K562 (cell line): ENCODE results near the gene KLF13. TPM values are rescaled to one million over a fixed set of nuclear protein-coding genes. Genes with fewer than 3 reads are reported as not detected.

Experiments used
- ATAC-seq: fragments of 200-7000 bp; cut with Tn5 transposase; 3 replicates; pipeline ENCODE4 v1.9.1; 2020; ENCODE audit warnings: moderate library complexity
- BruUV-seq: library from RNA; stranded (reverse); fragments of 400-500 nt; replicated peaks from 2 replicates; lab custom pipeline; 2021; lab: Mats Ljungman, UMichigan
- CTCF ChIA-PET: fragments of 300-600 bp; formaldehyde crosslinking; extraction: SDS; loops from one replicate; lab custom pipeline; 2021; ENCODE audit warnings: low intra/inter-chr PET ratio; lab: Yijun Ruan, JAX
- POLR2A ChIA-PET: fragments of 300-600, 350-650 bp; sonication (Branson Sonifier 250); formaldehyde crosslinking; extraction: SDS; loops from one replicate; lab custom pipeline; 2021; ENCODE audit warnings: antibody characterized with exemption, inconsistent platforms; lab: Yijun Ruan, JAX
- DNase-seq, 4 experiments: peaks; one replicate each; pipeline versions ENCODE4 v3.0.0 to v3.0.0-alpha.2; 2011 to 2018; ENCODE audit warnings: low spot score in 3 of 4, mixed read lengths in 3 of 4; ENCODE audit errors: extremely low read depth in 1 of 4
- FAIRE-seq: peaks from 2 replicates; lab custom pipeline; 2011; peaks lifted over from hg19 to GRCh38; lab: Jason Lieb, UNC
- H2AFZ ChIP-seq: 2 replicates; pipeline ENCODE4 v1.6.0; 2011; ENCODE audit warnings: low read depth, low read length, control low read depth, inconsistent platforms
- H3K27ac ChIP-seq: fragments of 200-600 bp; 3 replicates; pipeline ENCODE4 v1.8.0; 2011; ENCODE audit warnings: low read depth, mild to moderate bottlenecking, control low read depth, inconsistent platforms, low read length, moderate library complexity, mixed read lengths; ENCODE audit errors: extremely low read depth
- H3K27me3 ChIP-seq, 2 experiments: fragments of 300-600 bp in 1 of 2; 2 replicates in 1 of 2; 3 replicates in 1 of 2; pipeline versions ENCODE4 v1.6.0 to v1.8.0; 2011; ENCODE audit warnings: inconsistent platforms in 2 of 2, low read length in 2 of 2, mild to moderate bottlenecking in 1 of 2, mixed read lengths in 1 of 2, moderate library complexity in 1 of 2; ENCODE audit not compliant: control insufficient read depth in 2 of 2, insufficient read depth in 2 of 2
- H3K36me3 ChIP-seq: fragments of 300-600 bp; 3 replicates; pipeline ENCODE4 v1.8.0; 2011; ENCODE audit warnings: mild to moderate bottlenecking, low read length, inconsistent platforms; ENCODE audit not compliant: control insufficient read depth, insufficient read depth
- H3K4me1 ChIP-seq, 2 experiments: fragments of 200-600 bp in 1 of 2; replicated peaks in 1 of 2; 2 replicates in 1 of 2; 3 replicates in 1 of 2; pipeline versions ENCODE4 v1.5.1 to v1.8.0; 2011; ENCODE audit warnings: inconsistent platforms in 2 of 2, low read length in 2 of 2, mild to moderate bottlenecking in 1 of 2, mixed read lengths in 1 of 2, moderate library complexity in 1 of 2; ENCODE audit not compliant: control insufficient read depth in 2 of 2, insufficient read depth in 2 of 2
- H3K4me2 ChIP-seq: 2 replicates; pipeline ENCODE4 v1.6.1; 2011; ENCODE audit warnings: low read length, control low read depth, inconsistent platforms, mixed read lengths; ENCODE audit not compliant: insufficient read depth
- H3K4me3 ChIP-seq: fragments of 200-600 bp; sonication (generic), shearing (Covaris generic); 2 replicates; pipeline ENCODE4 v1.5.1; 2016; ENCODE audit warnings: control low read depth, inconsistent platforms
- H3K79me2 ChIP-seq: fragments of 200-600 bp; 3 replicates; pipeline ENCODE4 v1.8.0; 2011; ENCODE audit warnings: low read length, inconsistent platforms; ENCODE audit not compliant: control insufficient read depth, insufficient read depth
- H3K9ac ChIP-seq, 2 experiments: 2 replicates each; pipeline versions ENCODE4 v1.6.0 to v1.6.1; 2011; ENCODE audit warnings: low read depth in 2 of 2, low read length in 2 of 2, control low read depth in 1 of 2, inconsistent platforms in 1 of 2, mild to moderate bottlenecking in 1 of 2, mixed read lengths in 1 of 2; ENCODE audit not compliant: insufficient read depth in 1 of 2
- H3K9me1 ChIP-seq: one replicate; pipeline ENCODE4 v1.6.0; 2011; ENCODE audit warnings: inconsistent platforms, mild to moderate bottlenecking, low read length, moderate library complexity; ENCODE audit not compliant: control insufficient read depth, insufficient read depth
- H3K9me3 ChIP-seq: replicated peaks from 2 replicates; pipeline ENCODE4 v1.5.1; 2011; ENCODE audit warnings: low read depth, low read length, inconsistent platforms; ENCODE audit not compliant: control insufficient read depth, insufficient read depth
- H4K20me1 ChIP-seq: replicated peaks from 2 replicates; pipeline ENCODE4 v1.6.1; 2011; ENCODE audit warnings: low read length, inconsistent platforms, mixed read lengths; ENCODE audit not compliant: control insufficient read depth, insufficient read depth
- ZNF592 ChIP-seq: fragments of 450-650 bp; IDR thresholded peaks from 2 replicates; pipeline ENCODE4 v1.6.1; 2017; ENCODE audit warnings: antibody characterized with exemption, mild to moderate bottlenecking
- WGBS: fragments of 100-300 bp; shearing (Covaris generic); methylation state at CpG from one replicate; pipeline ENCODE4 v1.1.6; 2016; ENCODE audit warnings: low coverage, mixed read lengths; ENCODE audit not compliant: insufficient coverage; ENCODE audit errors: missing lambda C conversion rate; 5-methylcytosine and 5-hydroxymethylcytosine counted together
- in situ Hi-C: fragments of 300-500 bp; cut with MboI; formaldehyde crosslinking; loops from 4 replicates; pipeline ENCODE4 v1.15.0; 2018; ENCODE audit warnings: inconsistent platforms, mixed read lengths
- intact Hi-C: fragments of 100-400 bp; cut with micrococcal nuclease; formaldehyde crosslinking; loops from 2 replicates; pipeline ENCODE4 v1.14.2; 2022
- polyA plus RNA-seq, 8 experiments: library from polyadenylated mRNA; depleted of rRNA in 4 of 8; stranded (reverse) in 5 of 8; unstranded in 3 of 8; fragments of >200 nt; fragmentation: Nextera tagmentation in 2 of 8; fragmentation: Illumina TruSeq in 1 of 8; extraction: Ambion mirVana in 2 of 8; extraction: Trizol in 1 of 8; gene quantifications; 2 replicates each; pipeline versions ENCODE4 v1.2.1 to v1.2.3, GENCODE V29; 2011 to 2014; ENCODE audit warnings: inconsistent platforms in 1 of 8, missing spikeins in 1 of 8
- total RNA-seq, 7 experiments: library from RNA; depleted of rRNA in 6 of 7; stranded (reverse); fragments of >200 nt in 6 of 7; fragmentation: Illumina TruSeq in 2 of 7; extraction: Trizol in 2 of 7; gene quantifications; 2 replicates each; pipeline versions ENCODE4 v1.2.1 to v1.2.3, GENCODE V29; 2011 to 2021; ENCODE audit warnings: low replicate concordance in 1 of 7
- TF ChIP-seq, protein P1 (sequence below), 2 experiments: fragments of 450-650 bp; IDR thresholded peaks; 2 replicates each; pipeline ENCODE4 v1.6.1; 2016
- TF ChIP-seq, protein P2 (sequence below): sonication (generic); formaldehyde crosslinking; IDR thresholded peaks from 2 replicates; pipeline ENCODE4 v1.8.0; 2022; ENCODE audit warnings: mild to moderate bottlenecking, missing genetic modification reagents

KLF13 gene
- total and polyA plus RNA-seq, 9 of the 15 experiments (the other 6 are each of a cell fraction or from before 2014, with no cell fraction given) = 1.8 to 10.5 (median 4.8) TPM

- 0% methylated on average over 1 of the region's 1 CpG for WGBS
- H3K4me2 ChIP-seq = no peak overlapping the region
- no peaks in the 10 kb centered on the region for H3K9me1 ChIP-seq
- in situ Hi-C loops (no loop called here), intact Hi-C loops (no loop called here)
- H3K9me3 ChIP-seq = no peaks in the 10 kb centered on the region
- no peak for DNase-seq
- no peak for ATAC-seq
- no peak for FAIRE-seq
- no peaks in the 10 kb centered on the region for H3K79me2 ChIP-seq
- no peak overlapping the region for H3K9ac ChIP-seq
- H4K20me1 ChIP-seq = no peaks in the 10 kb centered on the region
- no TSS peak for BruUV-seq
- POLR2A ChIA-PET = no interaction called here
- TF ChIP-seq, protein P1, sequence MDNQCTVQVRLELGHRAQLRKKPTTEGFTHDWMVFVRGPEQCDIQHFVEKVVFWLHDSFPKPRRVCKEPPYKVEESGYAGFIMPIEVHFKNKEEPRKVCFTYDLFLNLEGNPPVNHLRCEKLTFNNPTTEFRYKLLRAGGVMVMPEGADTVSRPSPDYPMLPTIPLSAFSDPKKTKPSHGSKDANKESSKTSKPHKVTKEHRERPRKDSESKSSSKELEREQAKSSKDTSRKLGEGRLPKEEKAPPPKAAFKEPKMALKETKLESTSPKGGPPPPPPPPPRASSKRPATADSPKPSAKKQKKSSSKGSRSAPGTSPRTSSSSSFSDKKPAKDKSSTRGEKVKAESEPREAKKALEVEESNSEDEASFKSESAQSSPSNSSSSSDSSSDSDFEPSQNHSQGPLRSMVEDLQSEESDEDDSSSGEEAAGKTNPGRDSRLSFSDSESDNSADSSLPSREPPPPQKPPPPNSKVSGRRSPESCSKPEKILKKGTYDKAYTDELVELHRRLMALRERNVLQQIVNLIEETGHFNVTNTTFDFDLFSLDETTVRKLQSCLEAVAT (IDR thresholded peaks at IDR 0.05) = no peak
- TF ChIP-seq ZNF592 = no peak
- TF ChIP-seq, protein P2, sequence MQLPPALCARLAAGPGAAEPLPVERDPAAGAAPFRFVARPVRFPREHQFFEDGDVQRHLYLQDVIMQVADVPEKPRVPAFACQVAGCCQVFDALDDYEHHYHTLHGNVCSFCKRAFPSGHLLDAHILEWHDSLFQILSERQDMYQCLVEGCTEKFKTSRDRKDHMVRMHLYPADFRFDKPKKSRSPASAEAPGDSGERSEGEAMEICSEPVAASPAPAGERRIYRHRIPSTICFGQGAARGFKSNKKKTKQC (CRISPR knock-in tag) = no peak
- H3K27ac ChIP-seq = no peak overlapping the region
- peaks cover 0 to 7% of the 10 kb centered on the region in 2 experiments; a peak in 2 of 5 replicates for H3K4me1 ChIP-seq
- peaks cover 0 to 2% of the 10 kb centered on the region in 2 experiments; a peak in 1 of 5 replicates for H3K27me3 ChIP-seq
- H2AFZ ChIP-seq = no peak overlapping the region
- no peaks in the 10 kb centered on the region for H3K36me3 ChIP-seq
- CTCF ChIA-PET = no interaction called here
- no peak overlapping the region for H3K4me3 ChIP-seq
Measured at GRCh38 chr15:31285772-31286261, 40.8 kb upstream of the KLF13 start.
